Endothelial cell of umbilical vein (primary cell): ENCODE data around the gene COL16A1.

Experiments used
- JUN ChIP-seq: IDR thresholded peaks from 2 replicates; pipeline ENCODE4 v1.6.1; 2011; ENCODE audit warnings: borderline replicate concordance, low read depth; ENCODE audit not compliant: insufficient read length, insufficient read depth
- POLR2A ChIP-seq: IDR thresholded peaks from 2 replicates; pipeline ENCODE4 v1.6.1; 2012; ENCODE audit warnings: low read depth, mild to moderate bottlenecking, control low read depth, low read length
- POLR2AphosphoS5 ChIP-seq: IDR thresholded peaks from 2 replicates; pipeline ENCODE4 v1.6.1; 2012; ENCODE audit warnings: low read depth, mild to moderate bottlenecking, control low read depth, low read length, moderate library complexity; ENCODE audit not compliant: insufficient read depth
- TF ChIP-seq, protein P1 (sequence below), 2 donors: IDR thresholded peaks; 1 replicate in 1 of 2; 2 replicates in 1 of 2; pipeline ENCODE4 v1.5.1; 2011; ENCODE audit warnings: low read length in 2 of 2, mild to moderate bottlenecking in 2 of 2, moderate library complexity in 2 of 2, control low read depth in 1 of 2, inconsistent platforms in 1 of 2, low read depth in 1 of 2; ENCODE audit not compliant: insufficient read depth in 1 of 2; ENCODE audit errors: extremely low read depth in 1 of 2

DNA sequence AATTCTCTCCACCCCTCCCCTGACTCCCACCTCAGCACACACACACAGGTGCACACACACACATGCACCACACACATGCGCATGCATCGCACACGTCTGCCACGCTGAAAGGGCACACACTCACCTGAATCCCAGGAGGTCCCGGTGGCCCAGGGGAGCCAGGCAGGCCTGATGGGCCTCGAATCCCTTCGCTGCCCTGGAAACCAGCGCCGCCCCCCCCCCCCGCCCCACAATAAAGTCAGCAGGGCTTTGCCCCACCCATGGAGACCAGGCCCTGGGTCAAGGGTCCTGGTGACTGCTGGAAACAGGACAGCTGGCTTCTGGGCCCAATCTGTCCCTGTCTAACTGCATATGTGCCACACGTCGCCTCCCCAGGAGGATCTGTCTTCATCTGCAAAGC, 41.4 kb downstream of the COL16A1 start:
- TF ChIP-seq, protein P1, sequence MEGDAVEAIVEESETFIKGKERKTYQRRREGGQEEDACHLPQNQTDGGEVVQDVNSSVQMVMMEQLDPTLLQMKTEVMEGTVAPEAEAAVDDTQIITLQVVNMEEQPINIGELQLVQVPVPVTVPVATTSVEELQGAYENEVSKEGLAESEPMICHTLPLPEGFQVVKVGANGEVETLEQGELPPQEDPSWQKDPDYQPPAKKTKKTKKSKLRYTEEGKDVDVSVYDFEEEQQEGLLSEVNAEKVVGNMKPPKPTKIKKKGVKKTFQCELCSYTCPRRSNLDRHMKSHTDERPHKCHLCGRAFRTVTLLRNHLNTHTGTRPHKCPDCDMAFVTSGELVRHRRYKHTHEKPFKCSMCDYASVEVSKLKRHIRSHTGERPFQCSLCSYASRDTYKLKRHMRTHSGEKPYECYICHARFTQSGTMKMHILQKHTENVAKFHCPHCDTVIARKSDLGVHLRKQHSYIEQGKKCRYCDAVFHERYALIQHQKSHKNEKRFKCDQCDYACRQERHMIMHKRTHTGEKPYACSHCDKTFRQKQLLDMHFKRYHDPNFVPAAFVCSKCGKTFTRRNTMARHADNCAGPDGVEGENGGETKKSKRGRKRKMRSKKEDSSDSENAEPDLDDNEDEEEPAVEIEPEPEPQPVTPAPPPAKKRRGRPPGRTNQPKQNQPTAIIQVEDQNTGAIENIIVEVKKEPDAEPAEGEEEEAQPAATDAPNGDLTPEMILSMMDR (IDR thresholded peaks at IDR 0.05; ENCODE audit: extremely low read depth in 1 of 2, insufficient read depth in 1 of 2, low read depth in 1 of 2, low read length in 2 of 2): no peak
- TF ChIP-seq JUN (no peak), POLR2AphosphoS5 (no peak), POLR2A (no peak)
